ENCODE data around the gene TMBIM6. TPM values are rescaled to one million over a fixed set of nuclear protein-coding genes. Genes with fewer than 3 reads are reported as not detected.

Gene TMBIM6
- polyA plus RNA-seq, 3 donors, result 315 to 1,453 (median 1,396) TPM

- Histone ChIP-seq H3K27me3 (ENCODE audit: control insufficient read depth in 2 of 2, insufficient read depth in 2 of 2, low read length in 2 of 2) (no peaks in the 10 kb centered on the region), H3K79me2 (ENCODE audit: insufficient read depth, low read length) (no peaks in the 10 kb centered on the region), H3K4me1 (ENCODE audit: control insufficient read depth in 1 of 2, insufficient read depth in 2 of 2, low read length in 2 of 2) (no peaks in the 10 kb centered on the region), H3K9ac (ENCODE audit: insufficient read depth, low read length, poor library complexity, severe bottlenecking) (no peak overlapping the region), H4K20me1 (ENCODE audit: insufficient read depth, low read length) (peaks cover 61% of the 10 kb centered on the region), H3K36me3 (replicated peaks in 1 of 2; ENCODE audit: control insufficient read depth in 1 of 2, insufficient read depth in 2 of 2, low read length in 2 of 2) (peaks cover 70 to 73% of the 10 kb centered on the region in 2 donors), H2AFZ (ENCODE audit: insufficient read depth, low read depth, low read length, poor library complexity, severe bottlenecking) (no peak overlapping the region), H3K27ac (ENCODE audit: low read depth in 1 of 2, low read length in 2 of 2) (peak overlapping the region in 1 of 2 donors; percentile 55), H3K9me3 (replicated peaks in 1 of 2; ENCODE audit: control insufficient read depth in 1 of 2, insufficient read depth in 1 of 2, low read length in 2 of 2) (no peaks in the 10 kb centered on the region), H3K4me2 (replicated peaks; ENCODE audit: extremely low read depth, low read length, poor library complexity, severe bottlenecking) (no peak overlapping the region), H3K4me3 (replicated peaks in 1 of 3; ENCODE audit: low read depth in 2 of 3, low read length in 3 of 3) (no peak overlapping the region)
- H3K9me3 Mint-ChIP-seq, result peaks cover 0 to 2% (median 0%) of the 10 kb centered on the region in 7 donors
- peak; percentile 53 to 73 (median 71) for DNase-seq
- H3K27me3 Mint-ChIP-seq (ENCODE audit: low read depth in 3 of 3), result no peaks in the 10 kb centered on the region
- peak overlapping the region in 1 of 2 donors; percentile 24 for H3K4me3 Mint-ChIP-seq
- H3K27ac Mint-ChIP-seq, result peak overlapping the region in 5 of 7 donors; percentile 40 to 71 (median 62)
- intact Hi-C loops (cut with micrococcal nuclease), result no loop called here
- peaks cover 11% of the 10 kb centered on the region for H3K4me1 Mint-ChIP-seq
- peaks cover 64 to 72% of the 10 kb centered on the region in 2 donors for H3K36me3 Mint-ChIP-seq
- 6% methylated on average over 8 of the region's 8 CpGs for WGBS (ENCODE audit: insufficient coverage)
- TF ChIP-seq CTCF (IDR thresholded peaks at IDR 0.05), result peak; percentile 85
Observed at GRCh38 chr12:49763006-49763591, 21.7 kb downstream of the TMBIM6 start.

- H3K4me3 Mint-ChIP-seq, result no peak overlapping the region
- peak overlapping the region in 1 of 2 donors; percentile 55 for H3K27ac ChIP-seq (ENCODE audit: low read depth in 1 of 2, low read length in 2 of 2)
Observed at GRCh38 chr12:49764126-49764525, 22.8 kb downstream of the TMBIM6 start.

More at GRCh38 chr12:49764126-49764525, 22.8 kb downstream of the TMBIM6 start:
- Histone ChIP-seq H3K4me3 (replicated peaks in 1 of 3; ENCODE audit: low read depth in 2 of 3, low read length in 3 of 3) (no peak overlapping the region), H3K36me3 (replicated peaks in 1 of 2; ENCODE audit: control insufficient read depth in 1 of 2, insufficient read depth in 2 of 2, low read length in 2 of 2) (peaks cover 59 to 63% of the 10 kb centered on the region in 2 donors), H4K20me1 (ENCODE audit: insufficient read depth, low read length) (peaks cover 50% of the 10 kb centered on the region), H3K79me2 (ENCODE audit: insufficient read depth, low read length) (no peaks in the 10 kb centered on the region), H2AFZ (ENCODE audit: insufficient read depth, low read depth, low read length, poor library complexity, severe bottlenecking) (no peak overlapping the region), H3K9me3 (replicated peaks in 1 of 2; ENCODE audit: control insufficient read depth in 1 of 2, insufficient read depth in 1 of 2, low read length in 2 of 2) (no peaks in the 10 kb centered on the region), H3K4me2 (replicated peaks; ENCODE audit: extremely low read depth, low read length, poor library complexity, severe bottlenecking) (no peak overlapping the region), H3K27me3 (ENCODE audit: control insufficient read depth in 2 of 2, insufficient read depth in 2 of 2, low read length in 2 of 2) (no peaks in the 10 kb centered on the region), H3K4me1 (ENCODE audit: control insufficient read depth in 1 of 2, insufficient read depth in 2 of 2, low read length in 2 of 2) (no peaks in the 10 kb centered on the region), H3K9ac (ENCODE audit: insufficient read depth, low read length, poor library complexity, severe bottlenecking) (no peak overlapping the region)
- intact Hi-C loops (cut with micrococcal nuclease), result no loop called here
- H3K27ac Mint-ChIP-seq, result no peak overlapping the region
- DNase-seq, result no peak
- 71% methylated on average over 2 of the region's 3 CpGs for WGBS (ENCODE audit: insufficient coverage)
- peaks cover 11% of the 10 kb centered on the region for H3K4me1 Mint-ChIP-seq
- H3K27me3 Mint-ChIP-seq (ENCODE audit: low read depth in 3 of 3), result peaks cover 0 to 5% (median 0%) of the 10 kb centered on the region in 3 donors
- H3K36me3 Mint-ChIP-seq, result peaks cover 54 to 62% of the 10 kb centered on the region in 2 donors
- no peak for TF ChIP-seq CTCF (IDR thresholded peaks at IDR 0.05)
- H3K9me3 Mint-ChIP-seq, result peaks cover 0 to 2% (median 0%) of the 10 kb centered on the region in 7 donors

Data from CD14-positive monocyte (primary cell).